Natural killer cell (primary cell): ENCODE data around the gene SLC29A2. TPM values are rescaled to one million over a fixed set of nuclear protein-coding genes. Genes with fewer than 3 reads are reported as not detected.

Source experiments
- ATAC-seq, 3 donors: fragments of 150-1000 bp in 2 of 3; fragments of 200-7000 bp in 1 of 3; cut with Tn5 transposase; 1 replicate in 1 of 3; 2 replicates in 2 of 3; pipeline ENCODE4 v1.10.0; 2021; ENCODE audit warnings: mild to moderate bottlenecking in 2 of 3, moderate library complexity in 2 of 3
- DNase-seq, 2 donors: peaks; one replicate each; pipeline versions ENCODE4 v3.0.0 to v3.0.0-alpha.2; 2013 to 2021; ENCODE audit warnings: mixed read lengths in 1 of 2
- H3K27ac ChIP-seq: one replicate; pipeline ENCODE4 v1.5.1; 2013; ENCODE audit warnings: mild to moderate bottlenecking, low read length
- H3K27me3 ChIP-seq: one replicate; pipeline ENCODE4 v1.6.1; 2013; ENCODE audit warnings: low read length; ENCODE audit not compliant: control insufficient read depth, insufficient read depth
- H3K36me3 ChIP-seq: one replicate; pipeline ENCODE4 v1.6.1; 2013; ENCODE audit warnings: low read length; ENCODE audit not compliant: control insufficient read depth, insufficient read depth
- H3K4me1 ChIP-seq: one replicate; pipeline ENCODE4 v1.6.1; 2013; ENCODE audit warnings: low read length; ENCODE audit not compliant: control insufficient read depth, insufficient read depth
- H3K4me3 ChIP-seq: one replicate; pipeline ENCODE4 v1.5.1; 2013; ENCODE audit warnings: low read length
- H3K9me3 ChIP-seq: one replicate; pipeline ENCODE4 v1.6.1; 2013; ENCODE audit warnings: low read length; ENCODE audit not compliant: control insufficient read depth, insufficient read depth
- H3K27ac Mint-ChIP-seq, 2 donors: one replicate each; pipeline ENCODE4 v1.8.0; 2022; ENCODE audit warnings: mild to moderate bottlenecking in 2 of 2, mixed read lengths in 2 of 2, moderate library complexity in 1 of 2
- H3K27me3 Mint-ChIP-seq, 2 donors: one replicate each; pipeline ENCODE4 v1.8.0; 2022; ENCODE audit warnings: low read depth in 2 of 2, mixed read lengths in 2 of 2
- H3K36me3 Mint-ChIP-seq: one replicate; pipeline ENCODE4 v1.8.0; 2022; ENCODE audit warnings: mixed read lengths
- H3K4me1 Mint-ChIP-seq, 2 donors: one replicate each; pipeline ENCODE4 v1.8.0; 2022; ENCODE audit warnings: mixed read lengths in 2 of 2
- H3K4me3 Mint-ChIP-seq: one replicate; pipeline ENCODE4 v1.8.0; 2022; ENCODE audit warnings: mild to moderate bottlenecking, moderate library complexity, mixed read lengths
- H3K9me3 Mint-ChIP-seq, 2 donors: one replicate each; pipeline ENCODE4 v1.8.0; 2022; ENCODE audit warnings: mixed read lengths in 2 of 2
- CTCF ChIP-seq: fragments of 200-600 bp; IDR thresholded peaks from one replicate; pipeline ENCODE4 v1.8.0; 2022; ENCODE audit warnings: antibody characterized with exemption
- WGBS: methylation state at CpG from one replicate; pipeline ENCODE4 v1.1.7; 2013; ENCODE audit warnings: missing lambda C conversion rate; ENCODE audit not compliant: insufficient coverage; 5-methylcytosine and 5-hydroxymethylcytosine counted together
- intact Hi-C: fragments of 100-400 bp; cut with micrococcal nuclease; formaldehyde crosslinking; loops from one replicate; pipeline ENCODE4 v1.14.2; 2022
- total RNA-seq, 4 donors: library from RNA; stranded (reverse); fragments of 120-200 nt in 1 of 4; gene quantifications; one replicate each; pipeline versions ENCODE4 v1.2.3 to v1.2.4, GENCODE V29; 2013 to 2022

Gene SLC29A2
- total RNA-seq, 3 donors from 2014 or later (not counting 1 experiment from before 2014, with no cell fraction given) = 1.5 to 1.8 (median 1.6) TPM

- no peaks in the 10 kb centered on the region for H3K36me3 Mint-ChIP-seq
- 85% methylated on average over 14 of the region's 14 CpGs for WGBS
Observed at GRCh38 chr11:66339686-66340483, 31.7 kb downstream of the SLC29A2 start.

GRCh38 chr11:66339162-66339675 lies 32.3 kb downstream of the SLC29A2 start:
- H3K27ac ChIP-seq = no peak overlapping the region
- no peaks in the 10 kb centered on the region for H3K9me3 Mint-ChIP-seq
- H3K4me3 Mint-ChIP-seq = no peak overlapping the region
- no peak for TF ChIP-seq CTCF
- H3K4me1 ChIP-seq = peaks cover 34% of the 10 kb centered on the region
- ATAC-seq (no peak), DNase-seq (peak in 1 of 2 donors; percentile 2)
- intact Hi-C loops = no loop called here
- no peak overlapping the region for H3K4me3 ChIP-seq
- 96% methylated on average over 6 of the region's 6 CpGs for WGBS
- no peaks in the 10 kb centered on the region for H3K27me3 ChIP-seq
- H3K27me3 Mint-ChIP-seq = peaks cover 0 to 17% of the 10 kb centered on the region in 2 donors
- H3K4me1 Mint-ChIP-seq = peaks cover 28 to 48% of the 10 kb centered on the region in 2 donors
- no peaks in the 10 kb centered on the region for H3K36me3 Mint-ChIP-seq
- peaks cover 49% of the 10 kb centered on the region for H3K36me3 ChIP-seq
- no peaks in the 10 kb centered on the region for H3K9me3 ChIP-seq
- peak overlapping the region in 1 of 2 donors; percentile 65 for H3K27ac Mint-ChIP-seq

More at GRCh38 chr11:66339686-66340483, 31.7 kb downstream of the SLC29A2 start:
- H3K27me3 ChIP-seq = no peaks in the 10 kb centered on the region
- Mint-ChIP-seq H3K9me3 (no peaks in the 10 kb centered on the region), H3K4me3 (no peak overlapping the region), H3K27me3 (peaks cover 0 to 16% of the 10 kb centered on the region in 2 donors), H3K4me1 (peaks cover 35 to 55% of the 10 kb centered on the region in 2 donors), H3K27ac (no peak overlapping the region)
- intact Hi-C loops = loop anchor here (10.0 kb wide), 1 partner anchor 1255 kb away; the partner anchor contains the start of genes CDCA5 and ZFPL1
- no peaks in the 10 kb centered on the region for H3K9me3 ChIP-seq
- H3K4me3 ChIP-seq = no peak overlapping the region
- DNase-seq (peak in 1 of 2 donors; percentile 2), ATAC-seq (no peak)
- H3K36me3 ChIP-seq = peaks cover 49% of the 10 kb centered on the region
- H3K27ac ChIP-seq = no peak overlapping the region
- H3K4me1 ChIP-seq = peaks cover 39% of the 10 kb centered on the region
- TF ChIP-seq CTCF = no peak

GRCh38 chr11:66338276-66339161 lies 33.0 kb downstream of the SLC29A2 start:
- peak overlapping the region in 1 of 2 donors; percentile 65 for H3K27ac Mint-ChIP-seq
- Histone ChIP-seq H3K36me3 (peaks cover 49% of the 10 kb centered on the region), H3K27me3 (no peaks in the 10 kb centered on the region), H3K4me3 (no peak overlapping the region), H3K27ac (no peak overlapping the region), H3K4me1 (peaks cover 28% of the 10 kb centered on the region), H3K9me3 (no peaks in the 10 kb centered on the region)
- H3K9me3 Mint-ChIP-seq = no peaks in the 10 kb centered on the region
- peaks cover 21 to 41% of the 10 kb centered on the region in 2 donors for H3K4me1 Mint-ChIP-seq
- peaks cover 0 to 19% of the 10 kb centered on the region in 2 donors for H3K27me3 Mint-ChIP-seq
- H3K36me3 Mint-ChIP-seq = no peaks in the 10 kb centered on the region
- 93% methylated on average over 16 of the region's 17 CpGs for WGBS
- intact Hi-C loops = no loop called here
- peak in 1 of 2 donors; percentile 5 for DNase-seq
- TF ChIP-seq CTCF = no peak
- H3K4me3 Mint-ChIP-seq = no peak overlapping the region
- no peak for ATAC-seq
